Liver (tissue), 9 donors: ENCODE results near the gene SDSL. TPM values are rescaled to one million over a fixed set of nuclear protein-coding genes. Genes with fewer than 3 reads are reported as not detected.

Source experiments
- DNase-seq: peaks from one replicate; pipeline ENCODE4 v3.0.0-alpha.2; 2017; ENCODE audit warnings: low spot score
- H3K27ac ChIP-seq, 2 donors: one replicate each; pipeline ENCODE4 v1.7.0; 2013; ENCODE audit warnings: inconsistent platforms in 2 of 2, low read length in 2 of 2, control low read depth in 1 of 2, low read depth in 1 of 2, mild to moderate bottlenecking in 1 of 2
- H3K27me3 ChIP-seq, 4 donors: one replicate each; pipeline versions ENCODE4 v1.6.1 to v1.7.0; 2013; ENCODE audit warnings: low read length in 3 of 4, inconsistent platforms in 1 of 4, mild to moderate bottlenecking in 1 of 4, moderate library complexity in 1 of 4; ENCODE audit not compliant: control insufficient read depth in 4 of 4, insufficient read depth in 4 of 4
- H3K36me3 ChIP-seq, 4 donors: one replicate each; pipeline versions ENCODE4 v1.6.1 to v1.7.0; 2013; ENCODE audit warnings: low read length in 3 of 4, mild to moderate bottlenecking in 3 of 4, low read depth in 1 of 4, moderate library complexity in 1 of 4; ENCODE audit not compliant: control insufficient read depth in 4 of 4, insufficient read depth in 3 of 4
- H3K4me1 ChIP-seq, 4 donors: one replicate each; pipeline versions ENCODE4 v1.6.1 to v1.7.0; 2013; ENCODE audit warnings: low read length in 3 of 4, mild to moderate bottlenecking in 3 of 4, moderate library complexity in 1 of 4; ENCODE audit not compliant: control insufficient read depth in 4 of 4, insufficient read depth in 4 of 4
- H3K4me3 ChIP-seq, 3 donors: one replicate each; pipeline versions ENCODE4 v1.6.1 to v1.7.0; 2013; ENCODE audit warnings: low read length in 3 of 3, control low read depth in 1 of 3, low read depth in 1 of 3, mild to moderate bottlenecking in 1 of 3
- H3K9ac ChIP-seq, 2 donors: one replicate each; pipeline ENCODE4 v1.7.0; 2013; ENCODE audit warnings: low read length in 2 of 2, mild to moderate bottlenecking in 2 of 2, moderate library complexity in 2 of 2, control low read depth in 1 of 2, low read depth in 1 of 2
- H3K9me3 ChIP-seq, 4 donors: one replicate each; pipeline versions ENCODE4 v1.6.1 to v1.7.0; 2013; ENCODE audit warnings: low read length in 3 of 4; ENCODE audit not compliant: control insufficient read depth in 4 of 4
- EGR1 ChIP-seq, 2 donors: IDR thresholded peaks; 2 replicates each; pipeline ENCODE4 v1.6.1; 2016 to 2018; ENCODE audit warnings: antibody characterized with exemption in 2 of 2, low read depth in 2 of 2
- FOXA1 ChIP-seq: IDR thresholded peaks from 2 replicates; pipeline ENCODE4 v1.6.1; 2016; ENCODE audit warnings: antibody characterized with exemption
- FOXA2 ChIP-seq: IDR thresholded peaks from 2 replicates; pipeline ENCODE4 v1.6.1; 2016; ENCODE audit warnings: antibody characterized with exemption
- GABPA ChIP-seq, 2 donors: IDR thresholded peaks in 1 of 2; conservative IDR thresholded peaks in 1 of 2; 2 replicates each; pipeline ENCODE4 v1.6.1; 2016; ENCODE audit warnings: antibody characterized with exemption in 2 of 2, mild to moderate bottlenecking in 1 of 2, moderate library complexity in 1 of 2
- HNF4A ChIP-seq, 2 donors: conservative IDR thresholded peaks; 2 replicates each; pipeline ENCODE4 v1.6.1; 2016; ENCODE audit warnings: antibody characterized with exemption in 2 of 2, mild to moderate bottlenecking in 2 of 2
- HNF4G ChIP-seq: IDR thresholded peaks from 2 replicates; pipeline ENCODE4 v1.6.1; 2016; ENCODE audit warnings: antibody characterized with exemption
- JUND ChIP-seq, 2 donors: IDR thresholded peaks; 2 replicates each; pipeline ENCODE4 v1.6.1; 2016; ENCODE audit warnings: antibody characterized with exemption in 2 of 2
- NR2F2 ChIP-seq: IDR thresholded peaks from 2 replicates; pipeline ENCODE4 v1.6.1; 2016; ENCODE audit warnings: antibody characterized with exemption
- RAD21 ChIP-seq, 2 donors: IDR thresholded peaks; 2 replicates each; pipeline ENCODE4 v1.6.1; 2016; ENCODE audit warnings: antibody characterized with exemption in 2 of 2, mild to moderate bottlenecking in 2 of 2
- RXRA ChIP-seq, 2 donors: IDR thresholded peaks; 2 replicates each; pipeline ENCODE4 v1.6.1; 2017 to 2018; ENCODE audit warnings: antibody characterized with exemption in 2 of 2, mild to moderate bottlenecking in 1 of 2
- SP1 ChIP-seq: IDR thresholded peaks from 2 replicates; pipeline ENCODE4 v1.6.1; 2018; ENCODE audit warnings: antibody characterized with exemption, mild to moderate bottlenecking
- TAF1 ChIP-seq: conservative IDR thresholded peaks from 2 replicates; pipeline ENCODE4 v1.6.1; 2016; ENCODE audit warnings: antibody characterized with exemption, mild to moderate bottlenecking
- YY1 ChIP-seq: IDR thresholded peaks from 2 replicates; pipeline ENCODE4 v1.6.1; 2016; ENCODE audit warnings: antibody characterized with exemption, mild to moderate bottlenecking
- WGBS: extraction: QIAGEN DNeasy Blood & Tissue Kit; methylation state at CpG from one replicate; pipeline ENCODE4 v1.1.7; 2013; 5-methylcytosine and 5-hydroxymethylcytosine counted together
- polyA plus RNA-seq, 2 donors: library from polyadenylated mRNA; stranded (reverse) in 1 of 2; unstranded in 1 of 2; fragments of 200-250 nt in 1 of 2; fragments of >200 nt in 1 of 2; fragmentation: Nextera tagmentation in 1 of 2; extraction: Ambion mirVana in 1 of 2; gene quantifications; one replicate each; pipeline versions ENCODE4 v1.2.1 to v1.2.3, GENCODE V29; 2013 to 2015
- total RNA-seq, 2 donors: library from RNA; depleted of rRNA; stranded (reverse); fragments of >200 nt; gene quantifications; one replicate each; pipeline ENCODE4 v1.2.3, GENCODE V29; 2014
- TF ChIP-seq, protein P1 (sequence below): IDR thresholded peaks from 2 replicates; pipeline ENCODE4 v1.6.1; 2016; ENCODE audit warnings: antibody characterized with exemption
- TF ChIP-seq, protein P2 (sequence below): IDR thresholded peaks from 2 replicates; pipeline ENCODE4 v1.6.1; 2016; ENCODE audit warnings: antibody characterized with exemption
- TF ChIP-seq, protein P3 (sequence below): fragments of 150-350 bp; IDR thresholded peaks from 2 replicates; pipeline ENCODE4 v1.5.1; 2017; ENCODE audit warnings: improper control_type of control experiment, low read depth, low read length; ENCODE audit not compliant: missing input control
- TF ChIP-seq, protein P4 (sequence below): IDR thresholded peaks from 2 replicates; pipeline ENCODE4 v1.6.1; 2016; ENCODE audit warnings: antibody characterized with exemption, mild to moderate bottlenecking
- donor health status: healthy.
- donor health status: healthy.
- donor health status: healthy.
- donor health status: healthy.
- donor health status: healthy.

The SDSL gene
- total and polyA plus RNA-seq, 4 donors, result 22.4 to 93.1 (median 33.7) TPM

DNA sequence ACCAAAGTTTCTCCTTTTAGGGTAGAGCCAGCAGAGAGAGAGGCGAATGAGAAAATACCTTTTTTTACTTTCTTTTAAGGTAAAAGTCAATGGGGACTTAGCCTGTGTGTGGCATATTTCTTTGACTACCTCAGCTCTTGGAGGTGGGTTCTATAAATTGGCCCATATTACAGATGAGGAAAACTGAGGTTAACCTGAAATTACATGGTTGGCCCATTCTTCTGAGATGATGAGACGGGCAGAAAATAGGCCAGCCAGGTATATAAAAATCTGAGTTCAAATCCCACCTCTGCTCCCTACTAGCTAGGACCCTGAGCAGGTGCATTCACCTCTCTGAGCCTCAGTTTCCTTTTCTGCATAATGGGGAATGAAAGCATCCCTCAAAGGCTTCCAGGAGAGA, 27.1 kb downstream of the SDSL start:
- H3K36me3 ChIP-seq, result no peaks in the 10 kb centered on the region
- H3K9me3 ChIP-seq, result no peaks in the 10 kb centered on the region
- no peak for DNase-seq
- TF ChIP-seq EGR1 (IDR thresholded peaks at IDR 0.05; ENCODE audit: low read depth in 2 of 2), result no peak
- no peak for TF ChIP-seq JUND (IDR thresholded peaks at IDR 0.05)
- no peak for TF ChIP-seq TAF1
- TF ChIP-seq GABPA (IDR thresholded peaks at IDR 0.05 in 1 of 2, conservative IDR thresholded peaks at IDR 0.05 in 1 of 2), result no peak
- no peak for TF ChIP-seq FOXA1
- TF ChIP-seq, protein P1, sequence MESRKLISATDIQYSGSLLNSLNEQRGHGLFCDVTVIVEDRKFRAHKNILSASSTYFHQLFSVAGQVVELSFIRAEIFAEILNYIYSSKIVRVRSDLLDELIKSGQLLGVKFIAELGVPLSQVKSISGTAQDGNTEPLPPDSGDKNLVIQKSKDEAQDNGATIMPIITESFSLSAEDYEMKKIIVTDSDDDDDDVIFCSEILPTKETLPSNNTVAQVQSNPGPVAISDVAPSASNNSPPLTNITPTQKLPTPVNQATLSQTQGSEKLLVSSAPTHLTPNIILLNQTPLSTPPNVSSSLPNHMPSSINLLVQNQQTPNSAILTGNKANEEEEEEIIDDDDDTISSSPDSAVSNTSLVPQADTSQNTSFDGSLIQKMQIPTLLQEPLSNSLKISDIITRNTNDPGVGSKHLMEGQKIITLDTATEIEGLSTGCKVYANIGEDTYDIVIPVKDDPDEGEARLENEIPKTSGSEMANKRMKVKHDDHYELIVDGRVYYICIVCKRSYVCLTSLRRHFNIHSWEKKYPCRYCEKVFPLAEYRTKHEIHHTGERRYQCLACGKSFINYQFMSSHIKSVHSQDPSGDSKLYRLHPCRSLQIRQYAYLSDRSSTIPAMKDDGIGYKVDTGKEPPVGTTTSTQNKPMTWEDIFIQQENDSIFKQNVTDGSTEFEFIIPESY, result no peak
- TF ChIP-seq YY1, result no peak
- TF ChIP-seq, protein P2, sequence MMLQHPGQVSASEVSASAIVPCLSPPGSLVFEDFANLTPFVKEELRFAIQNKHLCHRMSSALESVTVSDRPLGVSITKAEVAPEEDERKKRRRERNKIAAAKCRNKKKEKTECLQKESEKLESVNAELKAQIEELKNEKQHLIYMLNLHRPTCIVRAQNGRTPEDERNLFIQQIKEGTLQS, result no peak
- TF ChIP-seq SP1, result no peak
- TF ChIP-seq HNF4G, result no peak
- TF ChIP-seq, protein P3, sequence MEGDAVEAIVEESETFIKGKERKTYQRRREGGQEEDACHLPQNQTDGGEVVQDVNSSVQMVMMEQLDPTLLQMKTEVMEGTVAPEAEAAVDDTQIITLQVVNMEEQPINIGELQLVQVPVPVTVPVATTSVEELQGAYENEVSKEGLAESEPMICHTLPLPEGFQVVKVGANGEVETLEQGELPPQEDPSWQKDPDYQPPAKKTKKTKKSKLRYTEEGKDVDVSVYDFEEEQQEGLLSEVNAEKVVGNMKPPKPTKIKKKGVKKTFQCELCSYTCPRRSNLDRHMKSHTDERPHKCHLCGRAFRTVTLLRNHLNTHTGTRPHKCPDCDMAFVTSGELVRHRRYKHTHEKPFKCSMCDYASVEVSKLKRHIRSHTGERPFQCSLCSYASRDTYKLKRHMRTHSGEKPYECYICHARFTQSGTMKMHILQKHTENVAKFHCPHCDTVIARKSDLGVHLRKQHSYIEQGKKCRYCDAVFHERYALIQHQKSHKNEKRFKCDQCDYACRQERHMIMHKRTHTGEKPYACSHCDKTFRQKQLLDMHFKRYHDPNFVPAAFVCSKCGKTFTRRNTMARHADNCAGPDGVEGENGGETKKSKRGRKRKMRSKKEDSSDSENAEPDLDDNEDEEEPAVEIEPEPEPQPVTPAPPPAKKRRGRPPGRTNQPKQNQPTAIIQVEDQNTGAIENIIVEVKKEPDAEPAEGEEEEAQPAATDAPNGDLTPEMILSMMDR, result no peak
- no peak for TF ChIP-seq FOXA2
- H3K4me3 ChIP-seq, result no peak overlapping the region
- H3K9ac ChIP-seq, result no peak overlapping the region
- no peaks in the 10 kb centered on the region for H3K4me1 ChIP-seq
- H3K27me3 ChIP-seq, result no peaks in the 10 kb centered on the region
- H3K27ac ChIP-seq, result no peak overlapping the region
- WGBS, result 87% methylated on average over 2 of the region's 2 CpGs

DNA sequence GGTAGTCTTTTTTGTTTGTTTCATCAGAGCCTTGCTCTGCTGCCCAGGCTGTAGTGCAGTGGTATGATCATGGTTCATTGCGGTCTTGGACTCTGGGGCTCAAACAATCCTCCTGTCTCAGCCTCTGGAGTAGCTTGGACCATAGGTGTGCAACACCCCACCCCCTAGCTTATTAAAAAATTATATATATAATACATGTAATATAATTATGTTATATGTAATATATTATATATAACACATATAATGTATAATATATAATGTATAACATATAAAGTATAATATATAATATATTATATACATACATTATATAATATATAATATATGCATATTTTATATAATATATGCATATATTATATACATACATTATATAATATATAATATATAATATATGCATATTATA, 27.7 kb downstream of the SDSL start:
- Histone ChIP-seq H3K27me3 (no peaks in the 10 kb centered on the region), H3K4me1 (no peaks in the 10 kb centered on the region), H3K36me3 (no peaks in the 10 kb centered on the region), H3K9ac (no peak overlapping the region), H3K9me3 (no peaks in the 10 kb centered on the region), H3K27ac (no peak overlapping the region), H3K4me3 (no peak overlapping the region)
- DNase-seq, result no peak
- no peak for TF ChIP-seq EGR1 (IDR thresholded peaks at IDR 0.05; ENCODE audit: low read depth in 2 of 2)
- TF ChIP-seq RXRA (IDR thresholded peaks at IDR 0.05), result no peak
- TF ChIP-seq TAF1, result no peak
- TF ChIP-seq JUND (IDR thresholded peaks at IDR 0.05), result no peak
- TF ChIP-seq HNF4G, result no peak
- TF ChIP-seq, protein P2, result no peak
- no peak for TF ChIP-seq FOXA2
- TF ChIP-seq HNF4A (conservative IDR thresholded peaks at IDR 0.05), result no peak
- TF ChIP-seq, protein P1, result no peak
- TF ChIP-seq RAD21 (IDR thresholded peaks at IDR 0.05), result no peak
- TF ChIP-seq, protein P3, result no peak
- TF ChIP-seq, protein P4, sequence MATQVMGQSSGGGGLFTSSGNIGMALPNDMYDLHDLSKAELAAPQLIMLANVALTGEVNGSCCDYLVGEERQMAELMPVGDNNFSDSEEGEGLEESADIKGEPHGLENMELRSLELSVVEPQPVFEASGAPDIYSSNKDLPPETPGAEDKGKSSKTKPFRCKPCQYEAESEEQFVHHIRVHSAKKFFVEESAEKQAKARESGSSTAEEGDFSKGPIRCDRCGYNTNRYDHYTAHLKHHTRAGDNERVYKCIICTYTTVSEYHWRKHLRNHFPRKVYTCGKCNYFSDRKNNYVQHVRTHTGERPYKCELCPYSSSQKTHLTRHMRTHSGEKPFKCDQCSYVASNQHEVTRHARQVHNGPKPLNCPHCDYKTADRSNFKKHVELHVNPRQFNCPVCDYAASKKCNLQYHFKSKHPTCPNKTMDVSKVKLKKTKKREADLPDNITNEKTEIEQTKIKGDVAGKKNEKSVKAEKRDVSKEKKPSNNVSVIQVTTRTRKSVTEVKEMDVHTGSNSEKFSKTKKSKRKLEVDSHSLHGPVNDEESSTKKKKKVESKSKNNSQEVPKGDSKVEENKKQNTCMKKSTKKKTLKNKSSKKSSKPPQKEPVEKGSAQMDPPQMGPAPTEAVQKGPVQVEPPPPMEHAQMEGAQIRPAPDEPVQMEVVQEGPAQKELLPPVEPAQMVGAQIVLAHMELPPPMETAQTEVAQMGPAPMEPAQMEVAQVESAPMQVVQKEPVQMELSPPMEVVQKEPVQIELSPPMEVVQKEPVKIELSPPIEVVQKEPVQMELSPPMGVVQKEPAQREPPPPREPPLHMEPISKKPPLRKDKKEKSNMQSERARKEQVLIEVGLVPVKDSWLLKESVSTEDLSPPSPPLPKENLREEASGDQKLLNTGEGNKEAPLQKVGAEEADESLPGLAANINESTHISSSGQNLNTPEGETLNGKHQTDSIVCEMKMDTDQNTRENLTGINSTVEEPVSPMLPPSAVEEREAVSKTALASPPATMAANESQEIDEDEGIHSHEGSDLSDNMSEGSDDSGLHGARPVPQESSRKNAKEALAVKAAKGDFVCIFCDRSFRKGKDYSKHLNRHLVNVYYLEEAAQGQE, result no peak
- TF ChIP-seq NR2F2, result no peak
- TF ChIP-seq GABPA (IDR thresholded peaks at IDR 0.05 in 1 of 2, conservative IDR thresholded peaks at IDR 0.05 in 1 of 2), result no peak
- TF ChIP-seq FOXA1, result no peak
- TF ChIP-seq SP1, result no peak
- 97% methylated on average over 1 of the region's 1 CpG for WGBS
